Fibroblast of the aortic adventitia (primary cell): ENCODE measurements around the gene EYS. TPM values are rescaled to one million over a fixed set of nuclear protein-coding genes. Genes with fewer than 3 reads are reported as not detected.
"Not testable (repeated sequence)": the region's sequence is repeated elsewhere in the genome, so short reads cannot be mapped to it uniquely, and the experiment has no call there.

Source experiments
- DNase-seq: peaks from one replicate; pipeline ENCODE4 v3.0.0-alpha.2; 2010; ENCODE audit warnings: low read depth
- H3K4me3 ChIP-seq: 2 replicates; pipeline ENCODE4 v1.5.1; 2011; ENCODE audit warnings: low read depth, mild to moderate bottlenecking, control low read depth, low read length, moderate library complexity
- total RNA-seq: library from RNA; depleted of rRNA; stranded (reverse); fragments of >200 nt; gene quantifications from 2 replicates; pipeline ENCODE4 v1.2.3, GENCODE V29; 2012; ENCODE audit warnings: low replicate concordance
- TF ChIP-seq, protein P1 (sequence below): IDR thresholded peaks from 2 replicates; pipeline ENCODE4 v1.5.1; 2011; ENCODE audit warnings: mild to moderate bottlenecking, low read length, control low read depth, inconsistent platforms; ENCODE audit not compliant: insufficient read depth

EYS gene
- total RNA-seq, 1 donor, result 0.09 TPM

DNA sequence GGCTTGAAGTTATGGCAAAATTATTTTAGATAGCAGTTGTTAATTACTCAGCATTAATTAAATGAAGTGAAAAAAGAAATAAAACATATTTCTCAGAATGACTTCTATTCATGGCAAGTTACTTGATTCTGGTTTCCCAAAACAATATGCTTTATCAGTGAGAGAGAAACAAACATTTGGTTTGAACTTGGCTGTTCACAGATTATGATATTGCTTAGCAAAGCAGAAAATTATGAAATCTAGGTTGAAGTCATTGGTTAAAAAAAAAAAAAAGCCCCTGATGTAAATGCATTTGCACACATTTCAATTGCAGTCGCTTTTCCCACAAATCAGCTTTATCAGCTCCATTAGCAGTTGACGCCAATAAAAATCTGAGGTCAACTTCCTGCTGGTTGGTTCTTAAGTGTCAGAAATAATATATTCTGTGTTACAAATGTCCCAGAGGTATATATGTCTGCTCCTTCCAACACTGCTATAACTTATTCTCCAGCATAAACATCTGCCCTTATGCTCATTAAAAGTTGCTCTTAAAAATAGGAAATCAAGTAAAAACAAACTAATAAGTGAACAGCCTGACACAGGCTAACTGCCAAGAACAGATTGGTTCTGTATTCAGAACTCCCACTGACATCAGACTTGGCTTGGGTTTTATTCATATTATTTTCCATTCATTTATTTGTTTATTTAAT, 1796.0 kb downstream of the EYS start:
- no peak overlapping the region for H3K4me3 ChIP-seq
- TF ChIP-seq, protein P1, sequence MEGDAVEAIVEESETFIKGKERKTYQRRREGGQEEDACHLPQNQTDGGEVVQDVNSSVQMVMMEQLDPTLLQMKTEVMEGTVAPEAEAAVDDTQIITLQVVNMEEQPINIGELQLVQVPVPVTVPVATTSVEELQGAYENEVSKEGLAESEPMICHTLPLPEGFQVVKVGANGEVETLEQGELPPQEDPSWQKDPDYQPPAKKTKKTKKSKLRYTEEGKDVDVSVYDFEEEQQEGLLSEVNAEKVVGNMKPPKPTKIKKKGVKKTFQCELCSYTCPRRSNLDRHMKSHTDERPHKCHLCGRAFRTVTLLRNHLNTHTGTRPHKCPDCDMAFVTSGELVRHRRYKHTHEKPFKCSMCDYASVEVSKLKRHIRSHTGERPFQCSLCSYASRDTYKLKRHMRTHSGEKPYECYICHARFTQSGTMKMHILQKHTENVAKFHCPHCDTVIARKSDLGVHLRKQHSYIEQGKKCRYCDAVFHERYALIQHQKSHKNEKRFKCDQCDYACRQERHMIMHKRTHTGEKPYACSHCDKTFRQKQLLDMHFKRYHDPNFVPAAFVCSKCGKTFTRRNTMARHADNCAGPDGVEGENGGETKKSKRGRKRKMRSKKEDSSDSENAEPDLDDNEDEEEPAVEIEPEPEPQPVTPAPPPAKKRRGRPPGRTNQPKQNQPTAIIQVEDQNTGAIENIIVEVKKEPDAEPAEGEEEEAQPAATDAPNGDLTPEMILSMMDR, result no peak
- DNase-seq, result peak; percentile 32

DNA sequence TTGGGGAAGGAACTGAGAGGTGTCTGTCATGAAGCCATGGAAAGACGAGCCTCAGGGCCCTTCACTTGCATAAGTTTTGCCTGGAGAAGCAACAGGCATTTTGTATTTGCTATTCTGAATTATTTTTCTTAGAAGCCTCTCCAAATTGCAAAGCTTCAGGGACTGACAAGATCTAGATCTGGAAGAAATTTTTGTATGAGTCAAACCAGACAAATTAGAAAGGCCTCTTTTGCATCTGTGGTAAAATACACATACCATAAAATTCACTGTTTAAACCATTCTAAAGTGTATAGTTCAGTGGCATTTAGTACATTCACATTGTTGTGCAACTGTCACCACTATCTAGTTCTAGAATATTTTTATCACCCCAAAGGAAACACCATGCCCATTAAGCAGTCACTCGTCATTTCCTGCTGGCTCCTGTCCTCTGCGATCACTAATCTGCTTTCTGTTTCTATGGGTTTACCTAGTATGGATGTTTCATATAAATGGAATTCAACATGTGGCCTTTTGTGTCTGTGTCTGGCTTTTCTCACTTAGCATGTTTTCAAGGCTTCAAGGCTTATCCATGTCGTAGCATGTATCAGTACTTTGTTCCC, 1802.3 kb downstream of the EYS start:
- DNase-seq, result peak; percentile 95
- TF ChIP-seq, protein P1, result no peak
- no peak overlapping the region for H3K4me3 ChIP-seq

DNA sequence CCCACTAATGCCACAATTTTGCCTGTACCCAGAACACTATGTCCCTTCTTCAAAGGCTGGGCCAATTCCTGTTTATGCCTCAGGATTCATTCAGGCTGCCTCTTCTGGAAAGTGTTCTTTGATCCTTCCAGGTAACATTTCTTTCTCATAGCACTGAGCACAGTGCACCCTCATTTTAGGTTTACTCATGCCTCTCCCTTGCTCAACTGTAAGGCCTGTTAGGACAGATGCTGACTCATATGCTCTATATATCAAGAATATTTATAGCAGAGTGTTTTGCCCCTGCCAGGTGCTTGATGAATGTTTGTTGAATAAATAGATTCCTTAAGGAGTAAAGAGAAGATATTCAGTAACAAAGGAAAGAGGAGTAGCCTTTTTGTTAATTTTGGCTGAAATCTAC, 1807.5 kb downstream of the EYS start:
- TF ChIP-seq, protein P1, result no peak
- peak; percentile 59 for DNase-seq
- no peak overlapping the region for H3K4me3 ChIP-seq

DNA sequence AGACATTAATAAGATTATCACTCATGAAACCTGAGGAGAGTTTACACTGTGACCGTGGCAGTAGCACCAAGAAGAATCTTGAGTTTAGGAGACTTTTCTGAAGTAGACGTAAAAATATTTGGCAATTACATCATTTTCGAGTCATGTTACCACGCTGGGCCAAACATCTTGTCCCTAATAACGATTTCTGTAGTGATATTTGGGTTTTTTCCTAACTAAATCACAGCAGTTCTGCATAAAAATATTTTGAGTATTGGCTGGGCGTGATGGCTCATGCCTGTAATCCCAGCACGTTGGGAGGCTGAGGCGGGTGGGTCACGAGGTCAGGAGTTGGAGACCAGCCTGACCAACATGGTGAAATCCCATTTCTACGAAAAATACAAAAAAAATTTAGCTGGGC, 1809.1 kb downstream of the EYS start:
- TF ChIP-seq, protein P1, result no peak
- peak; percentile 66 for DNase-seq
- no peak overlapping the region for H3K4me3 ChIP-seq

DNA sequence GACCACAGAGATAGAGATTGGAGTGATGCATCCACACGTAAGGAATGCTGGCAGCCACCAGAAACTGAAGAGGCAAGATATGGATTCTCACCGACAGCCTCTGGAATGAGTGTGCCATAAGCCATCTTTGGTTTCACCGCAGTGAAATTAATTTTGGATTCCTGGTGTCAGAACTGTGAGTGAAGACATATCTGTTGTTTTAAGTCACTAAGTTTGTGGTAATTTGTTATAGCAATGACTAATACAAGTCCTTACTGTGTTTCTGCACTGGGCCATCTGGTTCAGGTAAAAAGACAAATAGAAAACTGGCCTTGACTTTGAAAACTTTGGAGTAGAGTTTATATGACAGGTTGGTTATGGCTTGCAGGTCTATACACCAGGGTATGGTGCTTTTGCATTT, 1809.6 kb downstream of the EYS start:
- DNase-seq, result peak; percentile 84
- H3K4me3 ChIP-seq, result no peak overlapping the region
- TF ChIP-seq, protein P1, result no peak

DNA sequence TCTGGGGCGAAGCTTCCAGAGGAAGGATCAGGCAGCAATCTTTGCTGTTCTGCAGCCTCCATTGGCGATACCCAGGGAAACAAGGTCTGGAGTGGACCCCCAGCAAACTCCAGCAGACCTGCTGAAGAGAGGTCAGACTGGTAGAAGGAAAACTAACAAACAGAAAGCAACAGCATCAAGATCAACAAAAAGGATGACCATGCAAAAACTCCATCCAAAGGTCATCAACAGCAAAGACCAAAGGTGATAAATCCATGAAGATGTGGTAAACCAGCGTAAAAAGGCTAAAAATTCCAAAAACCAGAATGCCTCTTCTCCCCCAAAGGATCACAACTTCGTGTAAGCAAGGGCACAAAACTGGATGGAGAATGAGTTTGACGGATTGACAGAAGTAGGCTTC, 1818.6 kb downstream of the EYS start:
- DNase-seq, result no peak
- TF ChIP-seq, protein P1, result no peak
- H3K4me3 ChIP-seq, result no peak overlapping the region

DNA sequence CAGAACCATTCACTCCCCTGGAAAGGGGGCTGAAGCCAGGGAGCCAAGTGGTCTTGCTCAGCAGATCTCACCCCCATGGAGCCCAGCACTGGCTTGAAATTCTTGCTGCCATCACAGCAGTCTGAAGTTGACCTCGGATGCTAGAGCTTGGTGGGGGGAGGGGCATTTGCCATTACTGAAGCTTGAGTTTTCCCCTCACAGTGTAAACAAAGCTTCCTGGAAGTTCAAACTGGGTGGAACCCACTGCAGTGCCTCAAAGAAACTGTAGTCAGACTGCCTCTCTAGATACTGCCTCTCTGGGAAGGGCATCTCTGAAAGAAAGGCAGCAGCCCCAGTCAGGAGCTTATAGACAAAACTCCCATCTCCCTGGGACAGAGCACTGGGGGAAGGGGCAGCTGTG, 1819.2 kb downstream of the EYS start:
- not testable (repeated sequence) for DNase-seq, H3K4me3 ChIP-seq
